GM12872 (cell line): ENCODE measurements around the gene PTP4A2.

Experiments
- CTCF ChIP-seq: IDR thresholded peaks from 3 replicates; pipeline ENCODE4 v1.5.1; 2011; ENCODE audit warnings: low read depth, mild to moderate bottlenecking, low read length, moderate library complexity; ENCODE audit not compliant: insufficient read depth

The PTP4A2 gene

GRCh38 chr1:31877544-31877943, 60.6 kb downstream of the PTP4A2 start:
- no peak for TF ChIP-seq CTCF

GRCh38 chr1:31875636-31876236, 62.4 kb downstream of the PTP4A2 start:
- TF ChIP-seq CTCF: no peak

- TF ChIP-seq CTCF: no peak
These were observed 63.2 kb downstream of the PTP4A2 start for GRCh38 chr1:31874942-31875341.

GRCh38 chr1:31872658-31873636, 65.2 kb downstream of the PTP4A2 start:
- no peak for TF ChIP-seq CTCF

GRCh38 chr1:31871703-31872102, 66.5 kb downstream of the PTP4A2 start:
- no peak for TF ChIP-seq CTCF

- no peak for TF ChIP-seq CTCF
These were observed 68.0 kb downstream of the PTP4A2 start for GRCh38 chr1:31870086-31870736.

GRCh38 chr1:31869449-31869848, 68.7 kb downstream of the PTP4A2 start:
- TF ChIP-seq CTCF: no peak
